GM18907 (cell line): ENCODE results near the gene VWA5A.
A peak's percentile ranks its signal among the peaks of the same experiment; 100 is the strongest.
"Not testable (repeated sequence)": the region's sequence is repeated elsewhere in the genome, so short reads cannot be mapped to it uniquely, and the experiment has no call there.

Experiments
- ATAC-seq: cut with Tn5 transposase; IDR thresholded peaks from one replicate; pipeline ENCODE4 v1.9.1; 2021; ENCODE audit warnings: mild to moderate bottlenecking, moderate library complexity; ENCODE audit not compliant: unreplicated experiment

Gene VWA5A

DNA sequence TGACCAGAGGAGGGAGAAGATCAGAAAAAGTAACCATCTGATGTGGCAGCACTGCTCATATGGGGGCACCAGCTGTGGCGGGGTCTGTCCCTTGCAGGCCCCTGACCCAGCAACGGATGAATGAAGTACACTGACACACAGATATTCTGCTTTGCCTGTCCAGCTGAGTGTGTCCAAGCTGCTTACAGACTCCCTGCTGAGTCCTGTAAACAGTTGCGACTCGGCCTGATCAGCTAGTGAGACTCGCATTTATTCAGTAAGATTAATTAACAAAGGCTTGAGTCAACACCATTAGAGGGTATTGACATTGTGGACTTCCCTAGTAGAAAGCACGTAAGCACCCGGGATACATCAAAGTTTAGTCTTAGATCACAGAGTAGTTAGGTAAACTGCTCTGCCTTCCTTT is 52.6 kb downstream of the VWA5A start:
- ATAC-seq: no peak

DNA sequence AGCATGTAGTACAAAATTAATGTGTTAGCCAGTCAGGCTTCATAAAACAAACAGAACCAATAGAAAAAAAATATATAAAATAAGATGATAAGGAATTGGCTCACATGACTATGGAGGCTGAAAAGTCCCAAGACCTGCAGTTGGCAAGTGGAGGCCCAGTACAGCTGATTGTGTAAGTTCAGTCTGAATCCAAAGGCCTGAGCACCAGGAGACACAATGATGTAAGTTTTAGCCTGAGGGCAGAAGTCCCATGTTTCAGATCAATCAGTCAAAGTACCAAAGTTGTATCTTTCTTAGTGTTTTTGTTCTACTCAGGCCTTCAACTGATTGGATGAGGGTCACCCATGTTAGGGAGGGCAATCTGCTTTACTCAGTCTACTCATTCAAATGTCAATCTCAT is 53.5 kb downstream of the VWA5A start:
- ATAC-seq: no peak

DNA sequence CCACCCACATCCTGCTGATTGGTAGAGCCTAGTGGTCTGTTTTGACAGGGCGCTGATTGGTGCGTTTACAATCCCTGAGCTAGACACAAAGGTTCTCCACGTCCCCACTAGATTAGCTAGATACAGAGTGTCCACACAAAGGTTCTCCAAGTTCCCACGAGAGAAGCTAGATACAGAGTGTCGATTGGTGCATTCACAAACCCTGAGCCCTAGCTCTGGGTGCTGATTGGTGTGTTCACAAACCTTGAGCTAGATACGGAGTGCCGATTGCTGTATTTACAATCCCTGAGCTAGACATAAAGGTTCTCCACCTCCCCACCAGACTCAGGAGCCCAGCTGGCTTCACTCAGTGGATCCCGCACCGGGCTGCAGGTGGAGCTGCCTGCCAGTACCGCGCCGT is 55.1 kb downstream of the VWA5A start:
- ATAC-seq: not testable (repeated sequence)

DNA sequence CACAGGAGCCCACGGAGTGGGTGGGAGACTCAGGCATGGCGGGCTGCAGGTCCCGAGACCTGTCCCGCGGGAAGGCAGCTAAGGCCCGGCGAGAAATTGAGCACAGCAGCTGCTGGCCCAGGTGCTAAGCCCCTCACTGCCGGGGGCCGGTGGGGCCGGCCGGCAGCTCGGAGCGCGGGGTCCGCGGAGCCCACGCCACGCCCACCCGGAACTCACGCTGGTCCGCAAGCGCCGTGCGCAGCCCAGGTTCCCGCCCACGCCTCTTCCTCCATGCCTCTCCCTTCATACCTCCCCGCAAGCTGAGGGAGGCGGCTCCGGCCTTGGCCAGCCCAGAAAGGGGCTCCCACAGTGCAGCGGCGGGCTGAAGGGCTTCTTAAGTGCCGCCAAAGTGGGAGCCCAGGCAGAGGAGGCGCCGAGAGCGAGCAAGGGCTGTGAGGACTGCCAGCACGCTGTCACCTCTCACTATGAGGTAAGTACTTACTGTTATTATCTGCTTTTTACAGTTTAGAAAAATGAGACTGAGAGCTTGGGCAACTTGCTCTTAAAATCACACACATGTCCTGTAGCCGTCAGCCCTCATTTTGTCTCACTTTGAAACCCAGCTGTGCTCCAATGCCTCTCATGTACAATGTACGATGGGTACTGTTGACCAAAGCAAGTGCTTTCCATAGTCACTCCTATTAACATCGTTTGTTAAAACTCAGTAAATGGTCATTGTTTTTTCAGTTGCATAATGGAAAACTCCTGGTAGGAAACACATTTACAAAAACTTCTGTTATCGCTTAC is 55.7 kb downstream of the VWA5A start:
- no peak for ATAC-seq

DNA sequence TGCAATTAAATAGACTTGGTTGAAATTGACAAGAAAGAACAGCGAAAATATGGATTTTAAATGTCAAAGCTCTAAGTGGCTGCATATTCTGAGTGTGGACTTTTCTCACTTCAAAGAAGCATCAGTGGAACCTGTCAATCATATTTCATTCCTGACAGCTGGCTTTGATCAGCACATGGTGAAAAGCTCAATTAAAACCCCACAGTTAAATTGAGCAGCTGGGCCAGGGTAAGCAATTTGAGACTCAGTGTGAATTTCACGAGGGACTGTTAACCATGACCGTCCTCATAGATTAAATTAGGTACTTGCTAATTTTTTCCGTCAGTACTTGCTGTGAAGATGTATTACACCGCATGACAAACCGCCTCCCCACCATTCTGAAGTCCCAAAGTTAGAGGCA is 56.9 kb downstream of the VWA5A start:
- ATAC-seq: no peak

DNA sequence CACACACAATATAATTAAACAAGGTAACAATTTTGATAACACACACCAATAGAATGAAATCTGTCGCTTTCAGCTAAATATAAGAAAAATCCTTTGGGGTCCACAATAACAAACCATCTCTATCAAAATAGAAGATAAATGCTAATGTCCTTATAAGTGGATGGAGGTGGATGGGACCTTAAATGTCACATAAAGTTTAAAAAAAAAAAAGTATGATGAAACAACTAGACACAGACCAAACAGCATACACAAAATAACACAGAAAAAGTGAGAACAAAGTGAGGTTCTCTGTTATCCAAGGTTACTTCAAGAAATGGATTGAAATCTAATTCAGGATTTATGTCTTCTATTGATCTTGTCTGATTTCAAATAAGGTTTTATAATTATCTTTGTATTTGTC is 57.3 kb downstream of the VWA5A start:
- ATAC-seq: no peak

DNA sequence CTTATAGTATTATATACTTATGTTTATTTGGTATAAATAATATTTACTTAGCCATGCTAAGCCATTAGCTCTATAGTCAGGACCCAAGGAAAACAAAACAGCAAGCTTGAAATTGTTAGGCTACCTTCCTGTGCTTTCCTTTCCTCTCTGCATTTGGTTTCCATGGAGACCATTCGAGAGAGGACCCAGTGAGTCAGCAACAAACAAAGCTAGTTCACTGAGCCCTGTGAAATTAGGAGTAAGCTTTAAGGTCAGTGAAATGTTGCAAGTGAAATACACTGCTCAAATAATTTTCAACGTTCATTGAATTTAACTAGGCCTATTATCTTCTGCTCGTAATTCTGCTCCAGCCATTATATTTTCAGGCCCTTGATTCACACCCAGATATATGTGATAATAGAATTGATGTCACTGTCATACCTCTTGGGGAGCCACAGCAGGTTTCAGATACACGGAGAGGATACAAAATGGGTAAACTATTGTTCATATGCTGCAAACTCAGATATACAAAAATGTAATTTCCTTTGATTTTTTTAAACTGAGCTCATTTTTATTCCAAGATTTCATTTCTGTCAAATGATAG is 58.8 kb downstream of the VWA5A start:
- ATAC-seq: no peak

DNA sequence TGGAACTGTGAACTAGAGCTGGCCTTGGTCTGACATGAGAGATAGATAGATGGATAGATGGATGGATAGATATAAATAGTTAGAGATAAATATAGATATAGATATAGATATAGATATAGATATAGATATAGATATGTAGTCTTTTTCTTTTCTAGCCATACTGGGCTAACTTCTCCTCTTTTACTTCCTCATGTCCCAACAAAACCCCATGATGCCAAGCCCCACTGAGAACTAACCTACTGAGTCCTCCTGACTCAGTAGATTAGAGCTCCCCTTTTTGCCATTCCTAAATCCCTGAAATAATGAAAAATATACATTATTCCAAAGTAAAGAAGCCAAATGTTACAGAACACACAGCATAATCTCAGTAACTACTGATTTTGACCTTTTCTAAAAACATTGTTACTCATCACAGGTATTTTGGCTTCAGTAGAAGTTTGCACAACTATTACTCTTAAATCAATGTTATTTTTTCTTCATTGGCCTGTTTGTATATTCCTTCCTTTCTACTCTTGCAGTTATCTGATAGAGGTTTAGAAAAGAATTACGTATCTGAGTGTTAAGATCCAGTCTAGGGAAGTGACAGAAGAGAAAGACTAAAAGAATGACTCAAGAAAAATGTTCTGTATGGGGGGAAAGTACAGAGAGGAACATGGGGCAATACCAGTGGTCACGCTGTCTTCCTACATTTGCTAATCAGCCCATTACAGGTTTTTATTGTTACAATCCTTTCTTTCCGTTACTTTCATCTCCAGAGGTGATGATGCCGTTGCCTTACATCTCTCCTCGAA is 61.9 kb downstream of the VWA5A start:
- no peak for ATAC-seq

DNA sequence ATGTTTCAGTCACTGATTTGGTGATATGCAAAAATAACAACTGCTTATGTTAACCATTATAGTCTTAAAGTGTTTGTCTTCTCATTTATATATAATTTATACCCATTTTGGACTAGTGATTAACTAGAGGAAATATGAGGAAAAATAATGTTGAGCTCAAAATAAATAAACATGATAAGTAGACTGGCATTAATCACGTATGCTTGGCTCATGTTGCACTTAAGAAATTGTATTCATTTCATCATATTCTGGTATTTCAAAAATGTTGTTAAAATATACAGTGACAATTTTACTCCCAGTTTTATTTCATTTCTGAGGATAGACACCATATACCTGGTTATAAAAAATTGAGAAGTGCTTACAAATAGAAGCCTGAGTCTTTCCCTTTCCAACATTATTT is 64.1 kb downstream of the VWA5A start:
- ATAC-seq: no peak

DNA sequence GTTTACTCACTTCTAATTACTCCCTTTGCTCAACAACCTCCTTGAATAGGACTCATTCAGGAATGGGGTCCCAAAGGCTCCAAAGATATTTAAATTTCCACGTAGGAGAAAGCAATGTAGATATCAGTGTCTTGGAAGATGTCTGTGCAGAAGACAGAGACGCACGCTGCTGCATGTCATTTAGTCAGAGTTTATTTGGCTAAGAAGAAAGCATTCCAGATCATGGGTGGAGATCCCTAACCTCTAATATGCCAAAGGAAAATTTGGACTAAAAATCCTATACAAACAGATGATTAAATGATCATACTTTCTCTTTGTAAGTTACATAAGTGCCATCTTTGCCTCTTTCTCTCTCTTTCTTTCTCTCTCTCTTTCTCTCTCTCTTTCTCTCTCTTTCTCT is 67.8 kb downstream of the VWA5A start, which contains the start of gene OR10D3:
OR10D3 (plus strand) TSS at position 278 of the 400 bp plus-strand sequence. CDS start 1,925 bp downstream, outside the sequence.
- no peak for ATAC-seq

DNA sequence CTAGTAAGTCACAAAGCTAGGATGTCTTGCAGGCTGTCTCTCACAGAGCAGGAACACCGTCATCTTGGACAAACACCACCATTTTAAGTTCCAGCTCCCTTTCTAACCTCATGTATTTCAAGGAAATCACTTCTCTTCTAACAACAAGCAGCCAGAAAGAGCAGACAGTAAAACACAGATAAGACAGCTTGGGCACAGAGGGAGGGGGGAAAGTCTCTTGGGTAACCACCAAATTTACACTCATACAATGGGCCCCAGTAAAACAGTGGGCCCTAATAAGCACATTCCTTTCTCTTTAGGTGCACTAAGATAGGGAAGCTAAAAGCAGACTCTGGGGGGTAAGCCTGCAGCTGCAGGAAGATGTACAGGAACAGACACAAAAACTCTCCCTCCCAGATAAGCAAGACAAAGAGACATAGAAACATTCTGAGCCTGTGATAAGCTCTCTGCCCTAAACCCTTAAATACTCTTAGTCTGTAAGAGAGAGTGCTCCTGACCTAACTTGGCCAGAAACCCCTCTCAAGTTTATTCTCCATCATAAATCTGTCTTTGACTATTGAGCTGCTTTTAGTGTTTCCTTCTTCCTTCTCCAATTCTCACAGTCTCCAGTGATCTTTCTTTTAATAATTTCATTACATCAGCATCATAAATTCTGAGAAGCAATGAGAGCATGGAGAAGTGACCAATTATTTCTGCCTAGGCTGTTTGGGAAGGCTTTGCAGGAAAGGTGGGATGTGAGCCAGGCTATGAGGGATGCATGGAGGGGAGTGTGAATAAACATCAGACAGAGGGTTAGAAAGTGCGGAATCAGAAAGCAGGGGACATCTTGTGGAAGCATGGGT is 75.3 kb downstream of the VWA5A start:
- ATAC-seq: no peak

DNA sequence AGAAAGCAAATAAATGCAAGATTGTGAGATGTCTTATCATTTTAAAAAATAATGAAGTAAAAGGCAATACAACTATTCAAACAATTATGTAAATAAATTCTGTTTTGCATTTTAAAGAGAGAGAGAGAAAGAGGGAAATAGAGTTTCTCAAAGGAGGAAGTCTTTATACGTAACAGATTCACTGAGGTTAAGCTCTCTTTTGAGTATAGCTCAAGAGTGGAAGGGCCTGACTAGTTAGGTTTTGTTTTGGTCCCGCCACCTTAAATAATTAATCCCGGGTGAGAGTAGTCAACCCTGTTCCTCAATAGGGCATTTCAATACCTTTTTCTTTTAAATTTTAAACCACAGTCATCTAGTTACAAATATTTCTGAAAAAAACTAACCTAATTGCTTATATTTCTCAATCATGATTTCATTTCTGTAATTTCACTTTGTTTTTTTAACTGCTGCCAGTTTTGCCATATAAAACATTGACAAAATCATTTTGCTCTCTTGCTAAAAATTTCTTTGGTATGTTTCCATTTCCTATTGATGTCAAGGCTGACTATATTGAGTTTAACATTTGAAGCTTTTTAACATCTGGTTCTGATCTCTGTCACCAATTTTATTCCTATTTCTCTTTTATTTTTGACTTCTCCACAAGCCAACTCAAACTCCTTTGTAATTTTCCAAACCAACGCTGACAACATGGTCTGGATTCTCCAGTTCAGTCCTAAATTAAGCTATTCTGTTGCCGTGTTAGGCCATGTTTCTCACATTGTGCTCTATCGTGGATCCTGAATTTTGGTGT is 78.2 kb downstream of the VWA5A start:
- peak; percentile 91 for ATAC-seq

DNA sequence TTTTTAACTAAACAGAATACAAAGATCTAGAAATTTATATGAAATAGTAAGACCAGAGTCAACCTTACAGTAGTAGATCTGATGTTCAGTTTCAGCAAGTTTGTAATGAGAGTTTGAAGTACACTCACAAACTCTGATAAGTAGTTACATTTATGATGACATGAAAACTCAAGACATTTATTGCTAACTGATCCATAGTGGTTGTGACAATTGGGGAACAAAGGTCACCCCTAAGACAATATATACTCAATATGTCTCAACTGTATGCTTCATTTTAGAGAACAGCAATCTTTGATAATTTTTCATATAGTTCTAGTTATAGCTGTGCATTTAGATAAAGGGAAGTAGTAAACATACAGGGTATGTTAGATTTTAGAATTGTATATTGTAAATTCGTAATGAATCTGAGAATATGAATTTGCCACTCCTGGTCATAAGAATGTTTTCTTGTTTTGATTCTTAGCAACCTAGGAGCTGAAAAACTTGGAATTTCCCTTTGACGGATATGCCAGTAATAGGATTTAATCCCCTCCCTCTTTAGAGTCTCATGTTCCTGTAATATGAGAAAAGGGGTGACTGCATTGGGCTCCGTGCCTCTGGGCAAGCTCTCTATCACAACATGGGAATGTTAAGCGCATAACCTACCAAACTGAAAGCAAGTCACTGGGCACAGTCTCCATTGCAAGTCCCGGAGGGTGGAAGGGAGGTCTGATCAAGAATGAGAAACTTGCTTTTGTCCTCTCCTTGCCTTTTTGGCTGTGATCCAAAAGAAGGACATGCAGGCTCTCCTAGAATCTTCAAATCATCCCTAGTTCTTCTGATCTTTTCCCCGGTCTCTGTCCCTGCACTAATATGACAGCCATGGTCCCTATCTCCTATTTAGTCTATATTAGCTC is 79.3 kb downstream of the VWA5A start:
- ATAC-seq: no peak

DNA sequence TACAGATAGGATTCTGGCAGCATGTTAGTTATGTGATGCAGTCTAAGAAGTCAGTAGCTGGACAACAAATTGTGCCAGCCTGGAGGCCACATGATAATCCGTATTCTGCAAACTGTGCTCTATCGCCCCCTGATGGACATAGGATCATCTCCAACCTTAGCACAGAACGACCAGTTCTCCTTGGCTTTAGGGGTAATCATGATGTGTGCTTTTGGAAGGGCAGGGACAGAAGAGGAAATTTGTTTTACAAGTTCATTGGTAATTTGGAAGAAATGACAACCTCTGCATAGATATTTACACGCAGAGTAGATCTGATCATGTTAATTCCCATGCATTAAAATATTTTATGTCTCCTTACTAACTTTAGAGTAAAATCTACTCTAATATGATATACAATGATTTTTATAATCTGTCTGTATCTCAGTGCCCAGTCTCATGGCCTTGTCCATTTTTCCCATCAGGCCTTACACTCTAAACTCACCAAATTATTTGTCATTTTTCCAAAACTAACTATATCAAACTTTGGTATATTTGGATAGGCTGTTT is 80.0 kb downstream of the VWA5A start:
- ATAC-seq: peak; percentile 77
